ENCODE results near the gene MEX3C.

MEX3C gene

GRCh38 chr18:51197661-51198424 lies at the start of gene MEX3C:
Gene MEX3C, minus strand, starts transcription at chr18:51197681. Its CDS starts 361 bp downstream, at chr18:51197320.
- peak; percentile 93 for DNase-seq (ENCODE audit: low spot score)

- DNase-seq (ENCODE audit: low spot score): no peak
Measured at GRCh38 chr18:51241226-51241625, 43.7 kb upstream of the MEX3C start.

DNA sequence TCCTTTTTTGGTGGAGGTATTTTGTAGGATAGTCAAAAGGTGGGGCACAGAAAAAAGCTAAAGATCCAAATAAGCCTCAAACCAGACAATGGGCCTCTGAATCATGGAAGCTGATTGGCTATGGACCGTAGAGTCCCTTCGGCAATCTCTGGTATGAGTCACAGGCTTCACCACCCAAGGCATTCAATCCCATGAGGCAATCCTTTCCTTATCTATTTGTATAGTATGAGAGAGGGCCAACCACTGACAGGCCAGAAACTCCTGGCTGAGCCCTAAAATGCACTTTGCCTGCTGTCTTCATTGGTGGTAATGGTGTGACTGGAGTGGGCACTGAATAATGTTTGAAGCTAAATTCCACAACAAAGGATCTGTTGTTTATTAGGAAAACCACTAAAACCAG lies 38.7 kb upstream of the MEX3C start:
- DNase-seq (ENCODE audit: low spot score): peak; percentile 91

GRCh38 chr18:51235009-51235789 lies 37.7 kb upstream of the MEX3C start:
- peak; percentile 25 for DNase-seq (ENCODE audit: low spot score)

GRCh38 chr18:51234117-51235008 lies 36.9 kb upstream of the MEX3C start:
- no peak for DNase-seq (ENCODE audit: low spot score)

GRCh38 chr18:51229328-51229727 lies 31.8 kb upstream of the MEX3C start:
- no peak for DNase-seq (ENCODE audit: low spot score)

DNA sequence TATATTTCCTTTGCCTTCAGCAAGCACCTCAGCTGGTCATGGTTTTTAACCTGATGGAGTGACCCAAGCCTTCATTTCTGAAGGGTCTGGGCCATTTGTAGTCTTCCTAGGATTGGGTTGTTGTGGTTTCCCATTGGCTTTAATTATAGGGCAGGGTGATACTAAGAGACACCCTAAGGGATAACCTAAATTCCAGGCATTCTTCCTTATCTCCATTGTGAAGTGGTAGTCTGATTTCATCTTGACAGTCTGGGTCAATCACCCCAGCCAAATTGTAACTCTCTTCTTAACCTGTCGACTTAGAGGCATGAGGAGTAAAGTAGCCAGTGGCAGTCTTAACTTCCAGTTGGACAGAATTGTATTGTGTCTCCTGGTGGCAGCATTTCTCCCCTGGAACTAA lies 30.2 kb upstream of the MEX3C start:
- DNase-seq (ENCODE audit: low spot score): no peak

- no peak for DNase-seq (ENCODE audit: low spot score)
Measured at GRCh38 chr18:51226587-51227350, 29.3 kb upstream of the MEX3C start.

DNA sequence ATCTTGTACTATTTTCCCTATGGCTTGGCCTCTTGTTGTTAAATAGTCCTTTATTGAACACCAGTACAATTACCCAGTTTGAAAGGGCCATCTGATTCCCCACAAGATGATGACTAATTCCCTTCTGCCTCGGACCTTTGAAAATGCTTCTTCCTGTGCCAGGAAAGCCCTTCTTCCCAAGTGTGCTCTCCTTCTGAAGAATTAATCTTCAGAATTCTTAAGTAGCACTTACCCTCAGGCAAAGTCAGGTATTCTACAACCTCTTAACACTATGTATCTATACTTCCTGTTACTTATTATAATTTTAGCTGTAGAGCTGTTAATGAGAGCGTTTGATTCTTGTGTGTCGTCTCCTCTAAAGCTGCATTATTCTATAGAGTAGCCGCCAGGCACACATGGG lies 28.6 kb upstream of the MEX3C start:
- DNase-seq (ENCODE audit: low spot score): no peak

GRCh38 chr18:51212606-51213005 lies 15.1 kb upstream of the MEX3C start:
- DNase-seq (ENCODE audit: low spot score): no peak

GRCh38 chr18:51211552-51211951 lies 14.1 kb upstream of the MEX3C start:
- peak; percentile 97 for DNase-seq (ENCODE audit: low spot score)

DNA sequence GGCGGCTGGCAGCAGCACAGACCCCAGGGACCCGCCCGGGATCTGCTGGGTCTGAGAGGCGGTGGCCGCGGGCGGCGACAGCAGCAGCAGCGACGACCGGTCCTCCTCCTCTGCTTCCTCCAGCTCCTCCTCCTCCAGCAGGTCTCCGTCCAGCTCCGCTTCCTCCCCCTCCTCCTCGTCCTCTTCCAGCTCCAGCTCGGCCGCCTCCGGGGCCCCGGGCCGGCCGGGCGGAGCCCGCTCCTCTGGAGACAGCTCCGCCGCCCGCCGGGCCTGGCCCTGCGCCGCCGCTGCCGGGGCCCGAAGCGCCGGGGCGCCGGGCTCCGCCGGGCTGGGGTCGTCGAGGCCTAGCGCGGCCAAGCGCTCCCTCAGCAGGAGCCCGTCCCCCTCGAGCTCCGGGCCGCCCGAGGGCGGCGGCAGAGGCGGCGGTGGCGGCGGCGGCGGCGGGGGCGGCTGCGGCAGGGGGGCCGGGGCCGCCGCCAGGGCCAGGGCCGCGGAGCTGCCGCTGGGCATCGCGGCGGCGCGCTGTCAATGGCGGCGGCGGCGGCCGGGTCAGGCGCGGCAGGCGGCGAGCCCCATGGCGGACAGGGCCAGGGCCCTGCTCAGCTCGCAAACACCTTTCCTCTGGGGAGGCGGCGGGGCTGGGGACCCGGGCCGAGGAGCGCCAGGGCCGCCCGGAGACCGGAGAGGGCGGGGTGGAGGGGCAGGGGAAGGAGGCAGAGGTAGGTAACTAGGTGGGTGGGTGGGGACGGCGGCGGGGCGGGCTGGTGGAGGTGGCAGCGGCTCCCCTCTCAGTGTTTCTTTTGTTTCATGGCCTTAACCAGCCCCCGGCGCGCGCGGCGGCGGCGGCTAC lies 445 bp downstream of the MEX3C start:
- DNase-seq (ENCODE audit: low spot score): no peak

DNA sequence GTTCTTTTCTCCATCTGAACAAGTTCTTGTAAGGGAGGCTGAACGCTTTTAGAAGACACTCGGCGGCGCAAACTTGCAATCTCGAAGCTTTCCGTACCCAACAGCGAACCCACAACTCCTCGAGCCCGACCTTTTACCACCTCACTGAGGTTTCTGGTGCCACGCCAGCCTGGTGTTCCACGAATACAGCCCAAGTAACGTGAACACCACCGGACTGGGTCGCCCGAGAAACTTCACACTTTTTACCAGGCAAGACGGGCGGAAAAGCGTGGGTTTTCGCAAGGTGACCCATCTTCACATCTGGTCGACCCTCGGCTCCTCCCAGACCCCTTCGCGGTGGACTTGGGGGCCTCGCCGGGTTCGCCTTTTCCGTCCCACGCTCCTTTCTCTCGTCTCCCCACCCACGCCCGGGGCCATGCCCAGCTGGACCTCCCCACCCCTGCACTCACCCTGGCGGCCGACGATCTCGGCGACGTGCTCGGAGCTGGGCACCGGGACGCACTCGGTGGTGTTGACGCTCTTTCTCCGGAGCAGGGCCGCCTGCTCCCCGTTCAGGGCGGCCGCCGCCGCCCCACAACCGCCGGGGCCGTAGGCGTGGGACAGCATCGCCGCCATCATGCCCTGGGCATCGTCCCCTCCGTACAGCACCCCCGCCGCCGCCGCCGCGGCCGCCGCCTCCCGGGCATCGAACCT lies 1.2 kb downstream of the MEX3C start:
- no peak for DNase-seq (ENCODE audit: low spot score)

GRCh38 chr18:51195451-51196117 lies 1.9 kb downstream of the MEX3C start:
- DNase-seq (ENCODE audit: low spot score): peak; percentile 79

DNA sequence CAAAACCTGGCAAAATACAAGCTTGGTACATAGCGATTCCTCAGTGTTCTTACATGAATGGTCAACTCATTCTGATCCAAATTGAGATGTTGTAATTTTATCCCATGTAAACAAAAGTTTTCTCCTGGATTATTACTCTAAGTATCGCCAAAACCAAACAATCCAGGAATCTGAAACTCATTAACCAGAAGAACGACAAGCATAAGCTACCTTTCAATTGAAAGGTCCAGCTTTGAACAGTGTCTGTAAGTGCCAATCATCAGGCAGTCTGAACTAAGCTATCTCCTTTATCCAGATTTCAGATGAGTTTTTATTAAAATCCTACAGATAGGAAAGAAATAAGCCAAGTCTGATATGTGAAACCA lies 2.4 kb downstream of the MEX3C start:
- no peak for DNase-seq (ENCODE audit: low spot score)

GRCh38 chr18:51194604-51195003 lies 2.9 kb downstream of the MEX3C start:
- no peak for DNase-seq (ENCODE audit: low spot score)

- no peak for DNase-seq (ENCODE audit: low spot score)
Measured at GRCh38 chr18:51193621-51194287, 3.7 kb downstream of the MEX3C start.

DNA sequence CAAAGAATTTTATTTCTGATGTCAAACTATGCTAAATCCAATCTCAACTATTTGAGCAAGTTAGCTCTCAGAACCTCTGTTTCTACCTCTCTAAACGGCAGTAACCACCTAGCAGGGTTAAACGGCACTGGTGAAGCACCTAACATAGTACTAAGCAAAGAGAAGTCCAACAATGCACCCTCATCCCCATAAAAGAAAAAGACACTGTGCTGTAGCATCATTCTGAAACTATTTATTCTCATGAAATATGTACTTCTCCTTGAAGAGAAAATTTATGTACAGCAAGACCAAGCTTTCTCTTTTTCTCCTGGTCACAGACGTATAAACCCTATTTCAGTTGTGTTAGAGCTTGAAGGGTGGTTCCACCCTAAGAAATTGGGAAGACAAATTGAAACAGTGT lies 4.8 kb downstream of the MEX3C start:
- DNase-seq (ENCODE audit: low spot score): no peak

- no peak for DNase-seq (ENCODE audit: low spot score)
Measured at GRCh38 chr18:51192026-51192425, 5.5 kb downstream of the MEX3C start.
